ENCODE data around the gene DNAH11.
"Not testable (repeated sequence)": the region's sequence is repeated elsewhere in the genome, so short reads cannot be mapped to it uniquely, and the experiment has no call there.

DNAH11 gene

DNA sequence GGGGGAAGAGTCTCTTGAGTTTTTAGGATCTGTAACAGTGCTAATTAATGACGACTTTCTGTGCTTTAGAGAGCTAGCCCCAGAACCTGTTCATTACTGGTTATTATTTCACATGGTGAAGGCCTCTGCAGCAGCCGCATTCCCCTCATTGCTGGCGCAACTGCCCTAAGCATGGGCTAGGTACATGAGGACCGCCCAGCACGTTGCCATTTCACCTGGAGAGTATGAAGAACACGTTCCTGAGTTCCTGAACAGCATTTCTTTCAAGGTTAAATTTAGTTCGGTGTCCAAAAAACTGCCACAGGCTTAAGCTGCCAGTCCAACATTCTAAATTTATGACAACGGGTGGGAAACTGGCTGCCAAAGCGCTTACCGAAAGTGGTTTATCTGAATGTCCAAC lies 177.0 kb downstream of the DNAH11 start:
- TF ChIP-seq, protein P1, sequence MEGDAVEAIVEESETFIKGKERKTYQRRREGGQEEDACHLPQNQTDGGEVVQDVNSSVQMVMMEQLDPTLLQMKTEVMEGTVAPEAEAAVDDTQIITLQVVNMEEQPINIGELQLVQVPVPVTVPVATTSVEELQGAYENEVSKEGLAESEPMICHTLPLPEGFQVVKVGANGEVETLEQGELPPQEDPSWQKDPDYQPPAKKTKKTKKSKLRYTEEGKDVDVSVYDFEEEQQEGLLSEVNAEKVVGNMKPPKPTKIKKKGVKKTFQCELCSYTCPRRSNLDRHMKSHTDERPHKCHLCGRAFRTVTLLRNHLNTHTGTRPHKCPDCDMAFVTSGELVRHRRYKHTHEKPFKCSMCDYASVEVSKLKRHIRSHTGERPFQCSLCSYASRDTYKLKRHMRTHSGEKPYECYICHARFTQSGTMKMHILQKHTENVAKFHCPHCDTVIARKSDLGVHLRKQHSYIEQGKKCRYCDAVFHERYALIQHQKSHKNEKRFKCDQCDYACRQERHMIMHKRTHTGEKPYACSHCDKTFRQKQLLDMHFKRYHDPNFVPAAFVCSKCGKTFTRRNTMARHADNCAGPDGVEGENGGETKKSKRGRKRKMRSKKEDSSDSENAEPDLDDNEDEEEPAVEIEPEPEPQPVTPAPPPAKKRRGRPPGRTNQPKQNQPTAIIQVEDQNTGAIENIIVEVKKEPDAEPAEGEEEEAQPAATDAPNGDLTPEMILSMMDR (IDR thresholded peaks at IDR 0.05; ENCODE audit: low read depth, low read length) = no peak

DNA sequence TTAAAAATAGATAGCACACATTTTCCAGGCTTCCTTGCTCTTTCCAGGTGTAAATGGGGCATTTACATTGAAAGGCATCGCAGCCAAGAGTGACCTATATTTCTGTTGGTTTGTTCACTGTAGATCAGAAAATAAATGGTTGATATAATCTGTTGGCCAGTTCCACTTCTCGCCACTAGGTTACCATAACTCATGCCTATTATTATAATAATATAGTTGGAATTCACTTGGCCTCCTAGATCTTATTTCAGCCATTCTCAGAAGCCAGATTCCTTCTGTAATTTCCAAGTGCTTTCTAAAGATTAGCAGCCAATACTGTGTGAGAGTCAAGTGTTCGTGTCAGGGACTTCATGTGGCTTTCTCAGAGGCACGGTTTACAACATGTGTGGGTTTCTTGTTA lies 179.5 kb downstream of the DNAH11 start:
- TF ChIP-seq, protein P1 (IDR thresholded peaks at IDR 0.05; ENCODE audit: low read depth, low read length) = no peak
- DNase-seq (ENCODE audit: extremely low read depth, low read depth) = no peak

More for the DNA sequence above, 177.0 kb downstream of the DNAH11 start:
- DNase-seq (ENCODE audit: extremely low read depth, low read depth) = no peak

DNA sequence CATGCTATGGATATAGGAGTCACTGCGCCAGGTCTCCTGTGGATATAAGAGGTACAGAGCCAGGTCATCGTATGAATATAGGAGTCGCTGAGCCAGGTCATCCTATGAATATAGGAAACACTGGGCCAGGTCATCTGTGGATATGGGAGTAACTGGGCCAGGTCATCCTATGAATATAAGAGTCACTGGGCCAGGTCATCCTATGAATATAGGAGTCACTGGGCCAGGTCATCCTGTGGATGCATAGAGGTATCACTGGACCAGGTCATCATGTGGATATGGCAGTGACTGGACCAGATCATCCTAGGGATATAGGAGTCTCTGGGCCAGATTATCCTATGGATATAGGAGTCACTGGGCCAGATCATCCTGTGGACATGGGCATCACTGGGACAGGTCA lies 181.7 kb downstream of the DNAH11 start:
- no peak for DNase-seq (ENCODE audit: extremely low read depth, low read depth)
- TF ChIP-seq, protein P1 (IDR thresholded peaks at IDR 0.05; ENCODE audit: low read depth, low read length) = no peak

DNA sequence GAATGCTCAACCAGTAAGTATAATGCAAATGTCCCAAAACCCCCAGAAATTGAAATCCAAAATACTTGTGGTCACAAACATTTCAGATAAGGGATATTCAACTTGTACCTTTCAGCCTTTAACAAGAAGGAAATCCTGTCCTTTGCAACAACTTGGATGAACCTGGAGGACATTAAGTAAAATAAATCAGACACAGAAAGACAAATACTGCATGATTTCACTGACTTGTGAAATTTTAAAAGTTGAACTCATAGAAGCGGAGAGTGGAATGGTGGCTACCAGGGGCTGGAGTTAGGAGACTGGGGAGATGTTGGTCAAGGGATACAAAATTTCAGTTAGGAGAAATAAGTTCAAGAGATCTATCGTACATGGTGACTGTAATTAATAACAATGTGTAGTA lies 187.6 kb downstream of the DNAH11 start:
- DNase-seq (ENCODE audit: extremely low read depth, low read depth) = no peak
- TF ChIP-seq, protein P1 (IDR thresholded peaks at IDR 0.05; ENCODE audit: low read depth, low read length) = no peak

DNA sequence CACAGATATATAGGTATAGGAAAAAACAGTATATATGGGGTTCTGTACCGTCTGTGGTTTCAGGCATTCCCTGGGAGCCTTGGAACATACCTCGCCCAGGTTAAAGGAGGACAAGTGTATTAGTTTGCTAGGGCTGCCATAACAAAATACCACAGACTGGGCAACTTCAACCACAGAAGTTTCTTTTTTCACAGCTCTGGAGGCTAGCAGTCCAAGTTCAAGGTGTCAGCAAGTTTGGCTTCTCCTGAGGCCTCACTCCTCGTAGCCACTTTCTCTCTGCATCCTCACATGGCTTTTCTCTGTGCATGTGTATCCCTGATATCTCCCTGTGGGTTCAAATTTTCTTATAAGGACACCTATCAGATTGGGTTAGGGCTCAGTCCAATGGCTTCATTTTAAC lies 189.1 kb downstream of the DNAH11 start:
- DNase-seq (ENCODE audit: extremely low read depth, low read depth) = no peak
- TF ChIP-seq, protein P1 (IDR thresholded peaks at IDR 0.05; ENCODE audit: low read depth, low read length) = no peak

DNA sequence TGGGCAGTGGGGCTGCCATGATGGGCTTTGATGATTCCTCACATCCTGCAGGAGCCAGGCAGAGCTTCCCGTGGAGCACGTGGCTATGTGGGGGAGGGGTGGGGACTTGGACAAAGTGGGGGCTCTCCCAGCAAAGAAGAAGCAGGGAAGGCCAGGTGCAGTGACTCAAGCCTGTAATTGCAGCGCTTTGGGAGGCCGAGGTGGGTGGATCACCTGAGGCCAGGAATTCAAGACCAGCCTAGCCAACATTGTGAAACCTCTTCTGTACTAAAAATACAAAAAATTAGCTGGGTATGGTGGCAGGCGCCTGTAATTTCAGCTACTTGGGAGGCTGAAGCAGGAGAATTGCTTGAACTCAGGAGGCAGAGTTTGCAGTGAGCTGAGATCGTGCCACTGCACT lies 190.1 kb downstream of the DNAH11 start:
- DNase-seq (ENCODE audit: extremely low read depth, low read depth) = not testable (repeated sequence)

DNA sequence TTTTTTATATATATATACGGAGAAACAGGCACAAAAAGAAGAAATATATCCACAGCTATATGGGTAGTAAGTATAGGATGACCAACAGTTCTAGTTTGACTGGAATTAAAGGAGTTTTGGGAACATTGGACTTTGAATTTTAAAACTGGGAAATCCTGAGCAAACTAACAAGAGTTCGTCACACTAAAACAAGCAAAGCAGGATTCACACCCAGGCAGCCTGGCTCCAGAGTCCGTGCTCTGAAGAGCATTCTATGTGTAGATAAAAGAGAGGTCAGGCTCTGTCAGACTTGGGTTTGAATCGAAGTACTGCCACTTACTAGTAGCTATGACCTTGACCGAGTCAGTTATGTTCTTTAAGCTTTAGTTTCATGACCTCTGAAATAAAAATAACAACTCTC lies 191.0 kb downstream of the DNAH11 start:
- TF ChIP-seq, protein P1 (IDR thresholded peaks at IDR 0.05; ENCODE audit: low read depth, low read length) = no peak
- DNase-seq (ENCODE audit: extremely low read depth, low read depth) = no peak

DNA sequence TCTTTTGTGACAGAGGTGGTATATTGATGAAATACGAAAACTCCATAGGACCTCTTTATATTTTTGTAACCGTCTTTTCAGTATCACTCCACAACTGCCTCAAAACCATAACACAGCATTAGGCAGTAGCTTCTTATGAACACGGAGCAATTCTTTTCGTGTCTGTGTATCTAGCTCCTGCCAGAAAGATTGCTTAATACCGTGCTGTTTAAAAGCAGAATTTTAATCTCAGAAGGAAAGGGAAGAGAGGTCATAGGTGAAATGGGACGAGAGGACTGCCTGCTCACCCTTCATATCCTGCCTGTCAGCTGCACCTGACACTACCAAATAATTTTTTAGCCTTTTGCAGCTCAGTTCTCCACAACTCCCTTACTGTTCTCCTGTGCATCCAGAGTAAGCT lies 200.7 kb downstream of the DNAH11 start:
- TF ChIP-seq, protein P1 (IDR thresholded peaks at IDR 0.05; ENCODE audit: low read depth, low read length) = no peak
- DNase-seq (ENCODE audit: extremely low read depth, low read depth) = no peak
